GM19035 (cell line): ENCODE measurements around the gene MPO.

Experiments used
- ATAC-seq: cut with Tn5 transposase; IDR thresholded peaks from one replicate; pipeline ENCODE4 v1.9.1; 2021; ENCODE audit not compliant: unreplicated experiment

Gene MPO

DNA sequence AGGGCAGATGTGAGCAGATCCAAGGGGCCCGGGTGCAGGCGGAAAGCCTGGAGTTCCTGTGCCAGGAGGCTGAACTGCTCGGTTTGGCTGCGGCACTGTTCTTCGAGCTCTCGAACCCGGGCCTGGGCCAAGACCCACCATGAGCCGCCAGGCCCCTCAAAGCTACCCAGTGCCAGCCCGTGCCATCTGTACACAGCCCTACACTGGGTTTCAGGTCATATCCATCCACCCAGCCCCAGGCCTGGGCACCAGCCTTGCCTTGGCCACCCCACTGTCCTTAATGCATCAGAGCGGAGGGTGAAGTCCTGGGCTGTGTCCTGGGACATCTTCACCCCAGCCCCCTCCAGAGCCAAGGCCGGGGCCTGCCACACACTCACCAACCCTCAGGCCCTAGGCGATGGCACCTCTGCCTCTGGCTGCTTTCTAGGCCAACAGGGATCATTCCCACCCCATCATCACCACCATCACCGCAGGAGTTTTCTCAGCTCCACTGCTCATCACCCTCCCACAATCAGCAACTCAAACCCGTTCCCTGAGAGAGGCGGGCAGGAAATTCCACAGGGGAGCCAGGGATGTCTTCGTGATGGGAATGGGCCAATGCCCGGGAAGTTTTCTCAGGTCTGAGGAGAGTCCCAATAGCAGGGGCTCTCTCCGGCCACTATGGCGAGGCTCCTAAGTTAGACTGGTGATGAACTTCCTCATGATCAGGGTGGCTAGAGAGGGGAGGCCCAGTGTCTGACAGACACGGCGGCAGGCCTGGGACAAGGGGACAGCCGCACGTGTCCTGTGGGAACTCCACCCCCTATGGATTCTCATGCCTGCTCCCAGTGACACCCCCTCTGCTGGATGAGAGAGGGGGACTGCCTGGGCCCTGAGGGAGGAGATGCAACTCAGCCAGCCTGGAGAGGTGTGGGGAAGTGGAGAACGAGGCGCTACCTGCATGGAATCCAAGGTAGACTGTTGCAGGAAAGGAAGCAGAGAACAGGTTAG, 38.7 kb upstream of the MPO start:
- no peak for ATAC-seq

DNA sequence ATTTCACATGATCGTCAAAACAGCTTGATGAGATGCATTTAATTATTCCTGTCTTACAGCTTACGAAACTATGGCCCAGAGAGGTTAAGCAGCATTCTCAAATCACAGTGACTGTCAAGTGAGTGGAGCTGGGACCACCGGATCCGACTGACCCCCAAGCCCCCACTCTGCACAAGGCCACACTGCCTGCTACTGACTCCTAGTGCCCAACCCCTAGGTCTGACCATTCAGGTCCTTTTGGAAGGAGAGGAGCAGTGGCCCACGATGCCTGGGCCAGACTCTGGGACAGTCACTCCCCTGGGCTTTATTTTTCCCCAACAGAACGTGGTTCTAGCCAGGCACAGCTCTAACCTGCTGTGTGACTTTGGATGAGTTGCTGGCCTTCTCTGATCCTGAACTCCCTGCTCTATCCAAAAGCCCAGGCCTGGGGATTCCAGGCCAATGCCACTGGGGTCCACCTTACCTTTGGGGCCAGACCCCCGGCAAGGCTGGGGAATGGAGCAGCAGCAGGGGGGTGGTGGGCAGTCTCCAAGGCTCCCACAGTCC, 38.0 kb upstream of the MPO start:
- ATAC-seq = no peak

DNA sequence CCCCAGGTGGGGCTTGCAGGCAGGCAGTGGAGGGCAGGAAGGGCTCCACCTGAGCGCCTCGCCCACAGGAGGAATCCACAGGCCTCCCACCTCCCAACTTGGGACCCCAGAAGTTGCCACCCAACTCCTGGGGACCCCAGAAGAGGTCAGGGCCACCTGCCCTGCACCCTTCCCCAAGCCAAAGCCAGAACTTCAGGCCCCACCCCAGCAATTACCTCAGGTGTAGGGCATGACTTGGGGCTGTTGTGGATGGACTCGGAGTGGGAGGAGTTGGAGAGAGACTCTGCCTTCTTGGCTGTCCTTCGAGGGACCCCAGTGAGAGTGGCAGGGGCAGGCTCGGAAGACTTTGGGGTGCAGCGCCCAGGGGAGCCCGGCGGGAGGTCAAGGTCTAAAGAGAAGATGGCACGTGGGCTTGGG, 37.3 kb upstream of the MPO start:
- no peak for ATAC-seq

DNA sequence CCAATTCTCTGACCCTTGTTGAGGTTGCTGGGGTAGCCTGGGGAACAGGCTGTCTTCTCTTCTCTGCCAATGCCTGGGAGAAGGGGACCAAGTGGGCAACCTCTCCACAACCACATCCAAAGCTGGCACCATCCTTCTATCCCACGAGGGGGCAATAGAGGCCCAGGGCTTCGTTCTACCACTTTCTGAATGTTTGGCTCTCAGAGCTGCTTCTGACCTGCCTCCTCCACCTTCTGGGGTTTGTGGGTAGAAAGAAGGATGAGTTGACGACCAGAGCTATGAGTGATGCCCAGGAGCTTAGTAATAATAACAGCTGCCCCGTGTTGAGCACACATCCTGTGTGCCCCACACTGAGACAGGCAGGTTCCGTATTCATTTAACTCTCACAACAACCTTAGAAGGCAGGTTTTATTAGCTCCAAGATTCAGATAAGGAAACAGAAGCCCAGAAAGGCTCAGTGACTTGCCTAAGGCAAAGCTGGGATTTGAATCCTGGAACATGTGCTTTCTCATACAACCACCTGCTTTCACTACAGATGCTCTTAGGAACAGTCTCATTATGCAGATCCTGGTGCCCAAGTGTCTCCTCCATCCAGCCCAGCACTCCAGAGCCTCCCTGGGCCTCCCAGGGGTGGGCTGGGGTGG, 36.8 kb upstream of the MPO start:
- ATAC-seq = no peak

DNA sequence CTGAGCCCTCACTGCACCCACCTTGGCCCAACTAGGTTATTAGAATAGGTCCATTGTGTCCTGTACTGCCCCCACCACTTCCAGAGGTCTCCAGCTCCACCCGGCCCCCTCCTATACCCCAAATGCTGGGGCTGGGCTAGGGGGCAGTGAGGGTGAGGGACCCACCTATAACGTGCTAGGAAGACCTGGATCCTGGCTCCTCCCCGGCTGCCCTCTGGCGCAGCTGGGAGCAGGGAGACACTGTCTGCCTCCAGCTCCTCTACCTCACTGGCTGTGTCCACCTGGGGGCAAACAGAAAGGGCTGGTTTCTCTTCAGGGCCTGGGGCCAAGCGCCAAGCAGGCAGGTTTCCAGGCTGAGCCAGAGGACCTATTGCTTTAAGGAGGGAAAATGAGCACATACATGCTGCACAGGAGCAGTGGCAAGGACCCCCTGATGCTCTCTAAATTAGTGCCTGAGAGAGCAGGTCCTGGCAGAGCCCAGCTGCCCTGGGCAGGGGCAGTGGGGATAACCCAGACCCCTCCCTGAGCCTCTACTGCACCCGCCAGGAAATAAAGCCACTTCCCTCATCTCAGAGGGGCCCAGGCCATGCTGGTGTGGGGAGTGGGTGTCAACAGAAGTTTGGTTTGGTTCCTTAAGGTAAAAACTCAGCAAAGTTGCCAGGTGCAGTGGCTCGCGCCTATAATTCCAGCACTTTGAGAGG, 35.7 kb upstream of the MPO start:
- ATAC-seq = no peak

DNA sequence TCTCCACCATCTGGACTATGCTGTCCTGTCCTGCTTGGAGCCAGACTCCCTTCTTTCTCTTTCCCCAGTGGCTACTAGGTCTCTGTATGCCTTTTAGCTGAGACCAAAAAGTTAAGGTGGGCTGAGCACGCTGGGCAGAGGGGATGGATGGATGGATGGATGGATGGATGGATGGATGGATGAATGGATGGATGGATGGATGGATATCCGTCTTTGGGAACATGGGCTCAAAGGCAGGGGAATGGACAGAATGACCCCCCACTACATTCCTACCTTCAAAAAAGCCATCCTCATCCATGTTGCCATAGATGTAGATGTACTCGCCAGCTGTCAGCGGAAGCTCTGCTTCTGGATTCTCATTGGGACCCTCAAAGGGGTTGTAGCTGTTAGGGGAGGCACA, 35.0 kb upstream of the MPO start:
- ATAC-seq = no peak

DNA sequence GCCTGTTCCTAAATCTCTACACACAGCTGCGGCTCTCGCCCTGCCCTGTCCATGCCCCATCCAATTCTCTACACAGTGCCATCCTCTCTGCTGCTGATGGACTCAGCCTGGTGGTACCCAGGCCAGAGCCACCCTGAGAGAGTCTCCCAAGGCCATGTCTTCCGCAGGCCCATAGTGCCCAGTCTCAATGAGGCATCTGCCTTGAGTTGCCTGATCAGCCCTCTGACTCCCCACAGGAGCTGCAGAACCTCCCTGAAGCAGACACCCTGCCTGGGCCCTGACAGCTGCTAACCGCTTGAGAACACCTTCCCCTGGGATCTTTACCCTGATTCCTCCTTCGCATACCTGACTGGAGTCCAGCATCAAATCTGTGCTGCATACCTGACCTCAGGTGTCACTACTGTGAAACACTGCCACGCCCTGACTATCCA, 34.6 kb upstream of the MPO start:
- no peak for ATAC-seq

DNA sequence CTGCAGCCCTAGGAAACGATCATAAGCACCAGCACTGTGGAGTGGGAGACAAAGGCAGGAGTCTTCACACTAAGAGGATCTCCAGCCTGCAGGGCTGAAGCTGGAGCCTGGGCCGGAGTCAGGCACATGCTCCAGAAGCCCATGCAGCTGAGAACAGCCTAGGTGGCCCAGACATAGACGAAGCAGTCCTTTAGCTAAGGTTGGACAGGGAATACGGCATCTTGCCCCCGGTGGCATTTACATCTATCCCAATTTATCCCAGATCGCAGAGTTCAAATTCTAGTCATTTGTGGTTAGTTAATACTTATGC, 33.9 kb upstream of the MPO start:
- no peak for ATAC-seq

DNA sequence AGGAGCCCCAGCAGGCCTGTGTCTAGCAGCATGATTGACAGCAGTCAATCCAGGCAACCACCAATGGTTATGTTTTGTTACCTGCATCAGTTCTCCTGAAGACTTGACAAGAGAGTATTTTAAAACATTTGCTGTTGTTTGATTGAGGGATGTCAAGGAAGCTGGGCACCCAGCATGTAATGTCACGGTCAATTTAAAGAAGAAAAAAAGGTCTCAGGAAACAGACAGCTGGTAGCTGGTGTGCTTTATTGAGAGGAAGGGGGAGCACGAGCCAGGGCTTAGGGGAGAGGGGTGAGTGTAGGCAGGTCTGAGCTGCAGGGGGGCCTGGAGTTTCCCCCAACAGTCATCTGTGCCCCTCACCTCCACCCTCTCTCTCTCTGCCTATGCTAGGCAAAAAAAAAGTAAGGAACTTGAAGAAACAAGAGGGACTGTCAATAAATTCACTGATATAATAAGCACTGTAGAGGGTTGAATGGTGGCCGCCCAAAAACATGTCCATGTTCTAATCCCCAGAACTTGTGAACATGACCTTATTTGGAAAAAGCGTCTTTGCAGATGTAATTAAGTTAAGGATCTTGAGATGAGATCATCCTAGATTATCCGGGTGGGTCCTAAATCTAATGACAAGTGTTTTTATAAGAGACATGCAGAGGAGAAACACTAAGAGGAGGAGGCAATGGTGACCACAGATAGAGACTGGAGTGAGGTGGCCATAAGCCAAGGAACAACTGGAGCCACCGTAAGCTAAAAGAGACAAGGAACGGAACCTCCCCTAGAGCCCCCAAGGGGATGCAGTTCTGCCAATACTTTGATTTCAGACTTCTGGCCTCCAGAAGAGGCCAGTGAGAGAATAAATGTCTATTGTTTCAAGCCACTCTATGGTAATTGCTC, 33.3 kb upstream of the MPO start:
- no peak for ATAC-seq

DNA sequence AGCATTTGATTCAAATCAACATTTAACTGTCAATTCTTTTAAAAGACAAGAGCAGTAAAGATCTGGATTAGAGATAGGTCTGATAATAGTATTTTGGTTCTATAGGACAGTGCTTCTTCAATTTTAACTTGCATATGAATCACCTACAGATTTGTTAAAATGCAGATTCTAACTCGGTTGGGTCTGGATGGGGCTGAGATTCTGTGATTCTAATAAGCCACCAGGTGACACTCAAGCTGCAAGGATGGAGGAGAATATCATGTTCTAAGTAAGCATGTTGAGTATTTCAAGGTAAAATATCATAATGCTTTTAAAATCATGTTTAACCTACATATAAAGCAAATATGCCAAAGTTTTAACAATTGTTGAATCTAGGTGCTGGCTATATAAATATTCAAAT, 32.1 kb upstream of the MPO start:
- no peak for ATAC-seq

DNA sequence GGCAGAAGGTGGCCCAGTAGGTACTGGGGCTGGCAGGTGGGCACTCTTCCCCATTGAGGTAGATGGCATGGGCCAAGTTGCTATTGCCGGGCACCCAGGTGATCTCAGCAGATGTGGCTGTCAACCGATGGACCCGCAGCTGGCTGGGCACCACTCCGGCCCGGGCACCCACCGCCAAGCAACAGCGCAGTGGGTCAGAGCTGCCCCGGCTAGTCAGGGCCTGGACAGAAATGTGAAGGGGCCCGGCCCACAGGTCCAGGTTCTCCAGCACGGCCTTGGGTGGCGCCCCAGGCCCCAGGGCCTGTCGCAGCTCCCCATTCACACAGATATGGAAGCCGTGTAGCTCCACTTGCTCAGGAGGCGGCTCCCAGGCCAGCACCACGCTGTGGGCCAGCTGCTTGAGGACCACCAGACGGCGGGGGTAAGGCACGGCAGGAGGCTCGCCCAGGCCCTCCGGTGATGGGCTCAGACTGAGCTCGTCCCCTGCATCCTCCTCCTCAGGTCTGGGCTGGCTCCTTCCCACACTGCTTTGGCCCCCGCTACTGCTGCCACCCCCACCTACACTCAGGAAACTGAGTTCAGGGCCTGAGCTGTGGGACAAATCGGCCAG, 31.4 kb upstream of the MPO start:
- ATAC-seq = no peak

DNA sequence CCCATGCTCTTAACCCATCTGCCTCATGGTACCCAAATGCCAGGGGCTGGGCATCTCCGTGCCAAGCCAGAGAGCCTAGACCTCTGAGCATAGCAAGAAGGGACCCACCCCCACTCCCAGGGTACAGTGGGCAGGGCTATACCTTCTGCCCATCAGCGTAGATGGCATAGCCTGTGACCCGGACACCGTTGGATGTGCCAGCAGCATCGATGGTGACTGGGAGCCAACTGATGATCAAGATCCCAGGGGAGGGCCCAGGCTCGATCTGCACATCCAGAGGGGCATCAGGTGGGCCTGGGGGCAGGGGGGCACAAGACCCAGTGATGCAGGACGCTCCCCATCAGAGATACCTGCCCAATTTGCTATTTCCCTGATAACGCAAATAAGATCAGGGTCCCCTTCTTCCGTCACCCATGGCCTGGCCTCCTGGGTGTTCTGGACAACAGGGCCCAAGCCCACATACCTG, 30.7 kb upstream of the MPO start:
- ATAC-seq = no peak

DNA sequence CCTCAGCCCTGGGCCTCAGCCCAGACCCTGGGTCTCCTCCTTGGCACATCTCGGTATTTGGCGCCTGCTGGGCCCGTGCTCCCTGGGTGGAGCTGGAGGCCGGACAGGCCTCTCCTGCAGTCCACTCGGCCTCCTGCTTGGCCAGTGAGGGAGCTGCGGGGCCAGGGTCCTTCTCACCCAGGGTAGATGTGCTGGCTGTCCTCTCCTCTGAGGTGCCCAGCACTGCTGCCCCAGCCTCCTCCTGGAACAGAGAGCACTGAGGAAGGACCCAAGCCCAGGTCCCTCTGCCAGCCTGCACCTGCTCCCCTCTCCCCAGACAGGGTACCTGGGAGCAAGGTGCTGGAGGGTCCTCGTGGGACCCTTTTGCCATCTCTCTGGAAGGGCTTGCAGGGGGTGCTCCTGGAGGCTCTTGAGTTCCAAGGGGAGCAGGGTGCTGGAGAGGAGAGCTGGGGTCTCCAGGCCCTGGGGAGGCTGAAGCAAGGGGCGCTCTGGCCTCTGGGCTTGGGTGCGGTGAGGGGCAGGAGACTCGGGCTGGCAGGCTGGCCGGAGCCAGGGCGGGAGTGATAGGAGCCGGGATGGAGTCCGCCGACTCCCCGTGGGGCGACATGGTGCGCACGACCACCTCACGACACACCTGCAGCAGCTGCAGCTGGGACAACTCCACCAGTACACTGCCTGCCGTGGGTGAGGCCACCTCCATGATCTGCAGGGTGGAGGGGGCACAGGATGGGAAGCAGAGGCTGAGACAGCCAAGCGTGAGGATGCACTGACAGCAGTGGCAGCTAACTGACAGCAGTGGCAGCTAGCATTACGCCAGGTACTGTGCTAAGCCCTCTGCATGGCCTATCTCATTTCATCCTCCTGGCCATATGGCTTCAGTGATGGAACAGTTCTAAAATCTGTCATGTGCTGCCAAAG, 30.0 kb upstream of the MPO start:
- ATAC-seq = no peak

DNA sequence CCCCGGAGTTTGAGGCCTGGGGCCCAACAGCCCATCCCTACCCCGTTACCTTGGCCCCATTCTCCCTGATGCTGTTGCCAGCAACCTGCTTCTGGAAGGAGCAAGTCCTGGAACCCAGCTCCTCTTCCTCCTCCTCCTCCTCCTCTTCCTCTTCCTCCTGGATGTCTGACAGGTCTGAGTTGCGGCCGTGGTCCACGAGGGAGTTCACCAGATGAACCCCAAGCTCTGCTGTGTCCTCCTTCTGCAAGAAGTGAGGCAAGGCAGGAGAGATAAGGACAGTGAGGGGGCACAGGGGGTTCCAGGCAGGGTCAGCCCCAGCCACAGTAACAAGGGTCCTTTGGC, 29.2 kb upstream of the MPO start:
- ATAC-seq = no peak

DNA sequence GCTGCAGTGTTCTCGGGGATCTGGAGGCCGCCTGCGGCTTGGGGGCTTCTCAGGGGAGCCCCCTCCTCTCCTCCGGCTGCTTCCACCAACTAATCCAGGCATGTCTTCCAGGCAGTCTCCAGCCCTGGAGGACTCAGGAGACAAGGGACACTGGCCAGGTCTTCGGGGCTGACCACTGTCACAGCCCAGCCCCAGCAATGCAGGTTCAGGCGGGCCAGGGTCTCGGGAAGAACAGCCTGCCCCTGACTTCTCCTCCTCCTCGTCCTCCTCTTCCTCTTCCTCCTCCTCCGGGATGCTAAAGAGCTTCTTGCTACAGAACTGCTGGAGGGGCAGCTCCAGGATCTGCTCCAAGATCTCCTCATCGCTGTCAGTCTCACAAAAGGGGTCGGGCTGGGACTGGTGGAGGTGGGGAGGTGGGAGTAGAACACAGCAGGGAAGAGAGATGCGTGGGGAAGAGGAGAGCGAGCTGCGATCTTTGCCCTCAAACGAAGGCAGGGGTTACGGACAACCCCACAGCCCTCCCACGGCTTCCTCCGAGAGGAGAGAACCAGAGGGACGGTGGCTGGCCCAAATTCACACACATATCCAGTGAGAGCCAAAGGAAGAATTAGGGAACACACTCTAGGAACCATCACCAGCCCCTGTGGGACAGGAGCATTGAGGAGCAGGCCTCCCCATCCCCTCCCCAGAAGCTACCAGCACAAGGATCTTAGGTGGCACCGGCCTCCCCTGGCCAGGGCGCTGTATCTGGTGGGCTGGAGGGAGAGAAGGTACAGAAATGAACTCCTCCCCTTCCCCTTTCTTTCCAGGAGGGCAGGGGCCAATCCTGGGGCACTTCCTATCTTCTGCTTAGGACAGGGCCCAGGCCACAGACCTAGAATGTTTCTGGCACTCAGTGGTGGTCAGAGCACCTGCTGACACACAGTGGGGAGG, 28.5 kb upstream of the MPO start:
- no peak for ATAC-seq

DNA sequence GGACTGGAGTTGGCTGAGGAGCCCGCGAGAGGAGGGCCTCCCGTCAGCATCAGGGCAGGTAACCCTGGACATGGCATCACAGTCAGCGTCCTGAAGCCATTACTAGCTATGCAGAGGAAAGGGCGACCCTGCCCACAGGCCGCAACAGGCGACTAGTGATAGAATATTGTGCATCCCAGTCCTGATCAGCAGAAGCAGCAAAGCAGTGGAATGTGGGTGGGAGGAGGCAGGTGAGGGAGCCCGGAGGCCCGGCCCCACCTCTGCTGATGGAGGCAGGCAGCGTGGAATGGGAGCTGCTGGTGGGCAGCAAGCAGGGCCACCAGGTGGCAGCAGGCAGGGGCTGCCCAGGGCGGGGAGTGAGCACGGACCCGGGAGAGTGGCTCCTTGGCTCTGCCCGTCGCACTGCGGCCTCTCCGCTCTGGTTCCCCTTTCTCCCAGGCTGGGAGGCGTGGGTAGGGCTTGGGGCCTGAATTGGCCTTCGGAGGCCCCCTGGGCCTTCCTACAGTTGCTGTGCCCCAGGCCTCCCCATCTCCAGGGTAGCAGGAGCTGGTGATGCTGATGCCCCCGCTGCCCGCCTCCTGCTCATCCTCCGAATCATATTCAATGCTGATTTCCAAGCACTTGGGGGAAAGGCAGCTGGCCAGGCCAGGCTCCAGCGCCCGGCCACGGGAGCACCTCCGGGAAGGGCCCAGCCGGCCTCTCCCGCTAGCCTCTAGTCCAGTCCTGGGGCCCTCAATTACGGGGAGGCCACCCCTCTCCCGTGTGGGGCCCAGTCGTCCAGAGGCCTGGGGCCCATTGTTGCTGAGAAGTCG, 27.6 kb upstream of the MPO start:
- ATAC-seq = no peak

DNA sequence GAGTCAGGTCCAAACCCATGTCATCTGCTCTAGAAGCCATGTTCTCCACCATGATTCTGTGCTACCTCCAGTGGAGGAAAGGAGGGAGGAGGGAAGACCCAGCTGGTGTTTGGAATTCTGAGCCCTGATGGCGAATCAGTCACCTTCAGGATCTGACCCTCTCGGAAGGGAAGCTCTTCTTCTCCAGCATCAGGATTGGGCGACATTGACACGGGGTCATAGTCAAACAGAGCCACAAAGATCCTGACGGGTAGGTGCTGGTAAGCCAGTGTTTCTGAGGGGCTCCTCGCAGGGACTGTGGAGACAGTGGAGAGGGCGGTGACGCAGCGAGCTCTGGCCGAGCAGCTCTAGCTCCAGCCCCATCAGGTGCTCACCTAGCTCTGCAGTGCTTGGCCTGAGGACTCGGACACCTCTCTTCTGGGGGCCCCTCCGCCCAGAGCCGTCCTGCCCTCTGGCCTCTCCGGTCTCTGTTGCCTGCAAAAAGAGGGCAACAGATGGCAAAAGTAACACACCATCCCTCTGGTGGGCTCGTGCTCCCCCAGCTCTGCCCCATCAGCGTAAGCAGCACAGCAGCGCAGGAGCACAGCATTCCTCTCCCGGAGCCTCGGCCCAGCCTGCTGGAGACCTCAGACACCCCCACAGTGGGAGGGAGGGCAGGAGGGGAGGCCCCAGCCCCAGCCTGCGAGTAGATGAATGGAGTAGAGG, 26.9 kb upstream of the MPO start:
- ATAC-seq = no peak
